ENCODE data around the gene STEAP1.

STEAP1 gene

GRCh38 chr7:90172121-90172520, 17.9 kb downstream of the STEAP1 start:
- Histone ChIP-seq H3K27ac (ENCODE audit: low read depth, low read length) (no peak overlapping the region), H4K20me1 (ENCODE audit: control insufficient read depth, insufficient read depth, low read depth, low read length) (no peaks in the 10 kb centered on the region), H3K4me2 (ENCODE audit: low read length) (no peak overlapping the region), H3K9me3 (ENCODE audit: control insufficient read depth, insufficient read depth, low read length) (peaks cover 11% of the 10 kb centered on the region; the same call in 1 of the 2 replicates), H3K4me1 (ENCODE audit: control insufficient read depth, low read length) (no peaks in the 10 kb centered on the region), H3K27me3 (ENCODE audit: control insufficient read depth, low read length) (no peaks in the 10 kb centered on the region), H3F3A (ENCODE audit: control insufficient read depth, insufficient read depth) (no peaks in the 10 kb centered on the region), H3K36me3 (ENCODE audit: control insufficient read depth, low read length) (no peaks in the 10 kb centered on the region), H3K4me3 (ENCODE audit: low read length) (no peak overlapping the region), H3K9me2 (replicated peaks; ENCODE audit: control insufficient read depth, low read length) (no peaks in the 10 kb centered on the region), H3K79me2 (ENCODE audit: control insufficient read depth, low read length) (no peaks in the 10 kb centered on the region)
- no peak for TF ChIP-seq CTCF (IDR thresholded peaks at IDR 0.05; ENCODE audit: low read depth, low read length, poor library complexity, severe bottlenecking)
- TF ChIP-seq EZH2phosphoT487 (IDR thresholded peaks at IDR 0.05; ENCODE audit: borderline replicate concordance, low read length), result no peak

- Histone ChIP-seq H3K4me1 (ENCODE audit: control insufficient read depth, low read length) (no peaks in the 10 kb centered on the region), H3K4me3 (ENCODE audit: low read length) (no peak overlapping the region), H4K20me1 (ENCODE audit: control insufficient read depth, insufficient read depth, low read depth, low read length) (no peaks in the 10 kb centered on the region), H3K27ac (ENCODE audit: low read depth, low read length) (no peak overlapping the region), H3K36me3 (ENCODE audit: control insufficient read depth, low read length) (no peaks in the 10 kb centered on the region), H3K9me3 (ENCODE audit: control insufficient read depth, insufficient read depth, low read length) (peaks cover 11% of the 10 kb centered on the region; the same call in 1 of the 2 replicates), H3K27me3 (ENCODE audit: control insufficient read depth, low read length) (no peaks in the 10 kb centered on the region), H3F3A (ENCODE audit: control insufficient read depth, insufficient read depth) (no peaks in the 10 kb centered on the region), H3K9me2 (replicated peaks; ENCODE audit: control insufficient read depth, low read length) (no peaks in the 10 kb centered on the region), H3K79me2 (ENCODE audit: control insufficient read depth, low read length) (no peaks in the 10 kb centered on the region), H3K4me2 (ENCODE audit: low read length) (no peak overlapping the region)
- TF ChIP-seq EZH2phosphoT487 (IDR thresholded peaks at IDR 0.05; ENCODE audit: borderline replicate concordance, low read length) (no peak), CTCF (IDR thresholded peaks at IDR 0.05; ENCODE audit: low read depth, low read length, poor library complexity, severe bottlenecking) (no peak)
These were observed 18.4 kb downstream of the STEAP1 start for GRCh38 chr7:90172624-90173023.

GRCh38 chr7:90173127-90173844, 19.0 kb downstream of the STEAP1 start:
- no peaks in the 10 kb centered on the region for H3K79me2 ChIP-seq (ENCODE audit: control insufficient read depth, low read length)
- no peak overlapping the region for H3K4me3 ChIP-seq (ENCODE audit: low read length)
- no peaks in the 10 kb centered on the region for H3K27me3 ChIP-seq (ENCODE audit: control insufficient read depth, low read length)
- no peaks in the 10 kb centered on the region for H3K9me2 ChIP-seq (replicated peaks; ENCODE audit: control insufficient read depth, low read length)
- no peaks in the 10 kb centered on the region for H3F3A ChIP-seq (ENCODE audit: control insufficient read depth, insufficient read depth)
- TF ChIP-seq EZH2phosphoT487 (IDR thresholded peaks at IDR 0.05; ENCODE audit: borderline replicate concordance, low read length), result no peak
- TF ChIP-seq CTCF (IDR thresholded peaks at IDR 0.05; ENCODE audit: low read depth, low read length, poor library complexity, severe bottlenecking), result no peak
- no peak overlapping the region for H3K4me2 ChIP-seq (ENCODE audit: low read length)
- no peaks in the 10 kb centered on the region for H3K36me3 ChIP-seq (ENCODE audit: control insufficient read depth, low read length)
- no peaks in the 10 kb centered on the region for H3K4me1 ChIP-seq (ENCODE audit: control insufficient read depth, low read length)
- H3K9me3 ChIP-seq (ENCODE audit: control insufficient read depth, insufficient read depth, low read length), result peaks cover 11% of the 10 kb centered on the region; the same call in 1 of the 2 replicates
- H4K20me1 ChIP-seq (ENCODE audit: control insufficient read depth, insufficient read depth, low read depth, low read length), result no peaks in the 10 kb centered on the region
- H3K27ac ChIP-seq (ENCODE audit: low read depth, low read length), result no peak overlapping the region
